HG03558 (cell line): ENCODE measurements around the gene NOXA1.
"Not testable (repeated sequence)": the region's sequence is repeated elsewhere in the genome, so short reads cannot be mapped to it uniquely, and the experiment has no call there.

Experiments
- ATAC-seq: cut with Tn5 transposase; IDR thresholded peaks from one replicate; pipeline ENCODE4 v1.9.1; 2021; ENCODE audit warnings: moderate number of reproducible peaks; ENCODE audit not compliant: unreplicated experiment; ENCODE audit errors: extremely low read depth

The NOXA1 gene, protein sequence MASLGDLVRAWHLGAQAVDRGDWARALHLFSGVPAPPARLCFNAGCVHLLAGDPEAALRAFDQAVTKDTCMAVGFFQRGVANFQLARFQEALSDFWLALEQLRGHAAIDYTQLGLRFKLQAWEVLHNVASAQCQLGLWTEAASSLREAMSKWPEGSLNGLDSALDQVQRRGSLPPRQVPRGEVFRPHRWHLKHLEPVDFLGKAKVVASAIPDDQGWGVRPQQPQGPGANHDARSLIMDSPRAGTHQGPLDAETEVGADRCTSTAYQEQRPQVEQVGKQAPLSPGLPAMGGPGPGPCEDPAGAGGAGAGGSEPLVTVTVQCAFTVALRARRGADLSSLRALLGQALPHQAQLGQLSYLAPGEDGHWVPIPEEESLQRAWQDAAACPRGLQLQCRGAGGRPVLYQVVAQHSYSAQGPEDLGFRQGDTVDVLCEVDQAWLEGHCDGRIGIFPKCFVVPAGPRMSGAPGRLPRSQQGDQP

DNA sequence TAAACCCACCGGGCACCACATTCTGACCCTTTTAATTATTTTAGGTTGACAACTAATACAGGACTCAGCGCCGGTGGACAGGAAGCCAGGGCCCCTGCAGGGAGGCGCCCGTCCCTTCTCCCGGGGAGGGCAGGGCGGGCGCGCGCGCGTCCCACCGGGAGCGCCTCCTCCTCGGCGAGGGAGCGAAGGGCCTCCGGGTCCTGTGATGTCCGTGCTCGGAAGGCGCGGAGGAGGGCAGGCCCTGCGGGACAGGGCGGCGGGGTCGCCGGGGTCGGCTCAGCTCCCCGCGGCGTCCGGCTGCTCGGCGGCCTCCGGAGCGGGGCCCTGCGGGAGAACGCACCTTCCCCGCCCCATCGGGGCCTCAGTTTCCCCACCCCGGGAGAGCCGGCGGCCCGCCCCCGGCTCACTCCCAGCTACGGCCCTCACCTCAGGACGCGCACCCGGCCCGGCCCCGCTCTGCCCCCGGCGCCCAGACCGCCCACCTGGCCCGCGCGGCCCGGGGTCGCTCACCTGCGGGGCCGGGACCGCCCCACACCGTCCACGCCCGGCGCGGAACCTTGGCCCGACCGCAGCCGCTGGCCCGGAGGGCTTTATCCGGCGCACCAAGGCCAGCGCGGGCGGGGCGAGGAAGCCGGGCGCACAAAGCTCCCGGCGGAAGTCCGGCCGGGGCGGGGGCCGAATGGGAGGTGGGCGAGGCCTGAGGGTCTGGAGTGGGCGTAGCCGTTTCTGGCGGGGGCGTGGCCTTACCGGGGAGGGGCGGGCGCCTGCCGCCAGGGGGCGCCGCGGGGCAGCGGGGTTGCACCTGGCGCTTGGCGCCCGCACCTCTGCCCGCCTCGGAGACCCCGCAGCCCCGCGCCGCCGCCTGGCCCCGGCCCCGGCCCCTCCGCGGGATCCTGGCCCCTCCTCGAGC is at the start of gene NOXA1, which contains the start of gene EXD3:
TSS of gene NOXA1 (plus strand) at position 790 of the 910 bp plus-strand sequence. CDS start 137 bp downstream, outside the sequence.
TSS of gene EXD3 (minus strand) at position 559 of the 910 bp plus-strand sequence. CDS start 27,805 bp downstream, outside the sequence.
- peak; percentile 48 for ATAC-seq

DNA sequence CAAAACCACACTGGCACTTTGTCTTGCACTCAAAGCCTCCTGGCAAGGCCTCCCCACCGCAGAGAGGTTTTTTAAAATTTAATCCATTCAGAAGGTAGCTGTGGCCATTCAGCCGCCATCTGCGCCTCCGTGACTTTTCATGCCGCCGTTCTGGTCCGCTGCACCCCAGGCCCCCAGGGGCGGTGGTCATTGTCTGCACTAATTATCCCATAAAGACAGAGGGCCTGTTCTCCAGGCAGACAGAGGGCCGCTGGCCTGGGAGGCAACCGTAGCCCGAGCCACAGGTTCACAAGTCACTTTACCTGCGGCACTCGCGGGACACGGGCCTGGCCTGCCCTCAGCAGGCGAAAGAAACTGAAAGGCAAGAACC is 49.6 kb upstream of the NOXA1 start:
- ATAC-seq: no peak

DNA sequence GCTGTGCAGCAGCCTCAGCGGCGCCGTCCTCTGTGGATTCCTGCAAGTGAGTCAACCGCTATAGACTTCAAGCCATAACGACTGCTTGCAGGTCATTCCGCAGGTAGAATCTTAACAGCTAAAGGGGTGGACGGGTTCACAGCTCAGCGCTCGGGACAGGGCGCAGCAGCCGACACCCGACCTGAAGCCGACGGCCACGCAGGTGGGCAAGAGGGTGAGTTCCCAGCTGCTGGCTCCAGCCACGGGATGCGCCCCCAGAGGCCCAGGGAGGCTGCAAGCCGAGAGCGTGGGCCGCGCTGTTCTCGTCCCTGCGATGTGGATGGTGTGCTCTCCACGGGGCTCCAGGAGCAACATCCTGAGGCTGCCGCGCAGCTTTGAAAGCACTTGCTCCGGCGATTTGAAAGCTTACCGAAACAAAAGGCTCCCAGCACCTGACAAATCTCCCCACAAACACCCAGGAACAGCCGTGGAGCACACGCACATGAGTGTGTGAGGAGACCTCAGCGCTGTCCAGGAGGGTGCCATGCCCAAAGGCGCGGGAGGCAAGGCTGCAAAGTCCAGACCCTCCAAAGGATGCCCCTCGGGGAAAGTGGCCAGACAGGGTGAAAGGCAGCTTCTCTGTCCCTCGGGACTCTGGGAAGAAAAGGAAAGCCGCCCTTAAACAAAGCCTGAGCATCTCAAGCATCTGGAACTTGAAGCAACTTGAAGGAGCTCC is 48.9 kb upstream of the NOXA1 start:
- ATAC-seq: no peak

DNA sequence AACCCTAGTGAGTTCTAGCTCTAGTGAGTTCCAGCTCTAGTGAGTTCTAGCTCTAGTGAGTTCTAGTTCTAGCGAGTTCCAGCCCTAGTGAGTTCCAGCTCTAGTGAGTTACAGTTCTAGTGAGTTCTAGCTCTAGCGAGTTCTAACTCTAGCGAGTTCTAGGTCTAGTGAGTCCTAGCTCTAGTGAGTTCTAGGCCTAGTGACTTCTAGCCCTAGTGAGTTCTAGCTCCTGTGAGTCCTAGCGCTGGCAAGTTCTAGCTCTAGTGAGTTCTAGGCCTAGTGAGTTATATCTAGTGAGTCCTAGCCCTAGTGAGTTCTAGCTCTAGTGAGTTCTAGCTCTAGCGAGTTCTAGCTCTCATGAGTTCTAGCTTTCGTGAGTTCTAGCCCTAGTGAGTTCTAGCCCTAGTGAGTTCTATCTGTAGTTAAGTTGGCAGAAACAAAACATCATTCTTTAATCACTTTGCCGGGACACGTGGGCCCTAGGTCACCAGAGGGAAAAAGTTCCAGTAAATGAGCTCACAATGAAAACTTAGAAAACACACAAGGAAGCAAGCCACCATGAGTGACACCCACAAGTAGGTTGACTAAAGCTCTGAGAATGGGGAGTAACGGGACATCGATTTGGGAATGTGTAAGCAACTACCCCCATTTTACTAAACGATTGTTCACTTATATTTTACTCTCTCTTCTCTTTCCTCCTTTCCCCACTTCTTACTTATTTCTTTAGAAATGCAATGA is 47.7 kb upstream of the NOXA1 start:
- no peak for ATAC-seq

DNA sequence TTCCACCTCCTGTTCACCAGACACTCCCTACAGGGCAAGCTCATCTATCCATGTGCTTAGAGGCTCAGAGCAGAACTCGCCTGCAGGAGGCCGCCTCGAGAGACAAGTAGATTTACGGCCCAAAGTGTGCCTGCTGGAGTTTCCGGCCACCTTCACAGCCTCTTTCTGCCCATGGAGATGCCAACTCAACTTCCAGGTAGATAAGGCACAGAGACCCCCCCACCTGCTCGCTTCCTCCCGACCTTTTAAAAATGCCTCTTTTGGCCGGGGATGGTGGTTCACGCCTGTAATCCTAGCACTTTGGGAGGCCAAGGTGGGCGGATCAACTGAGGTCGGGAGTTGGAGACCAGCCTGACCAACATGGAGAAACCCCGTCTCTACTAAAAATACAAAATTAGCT is 46.8 kb upstream of the NOXA1 start:
- no peak for ATAC-seq

DNA sequence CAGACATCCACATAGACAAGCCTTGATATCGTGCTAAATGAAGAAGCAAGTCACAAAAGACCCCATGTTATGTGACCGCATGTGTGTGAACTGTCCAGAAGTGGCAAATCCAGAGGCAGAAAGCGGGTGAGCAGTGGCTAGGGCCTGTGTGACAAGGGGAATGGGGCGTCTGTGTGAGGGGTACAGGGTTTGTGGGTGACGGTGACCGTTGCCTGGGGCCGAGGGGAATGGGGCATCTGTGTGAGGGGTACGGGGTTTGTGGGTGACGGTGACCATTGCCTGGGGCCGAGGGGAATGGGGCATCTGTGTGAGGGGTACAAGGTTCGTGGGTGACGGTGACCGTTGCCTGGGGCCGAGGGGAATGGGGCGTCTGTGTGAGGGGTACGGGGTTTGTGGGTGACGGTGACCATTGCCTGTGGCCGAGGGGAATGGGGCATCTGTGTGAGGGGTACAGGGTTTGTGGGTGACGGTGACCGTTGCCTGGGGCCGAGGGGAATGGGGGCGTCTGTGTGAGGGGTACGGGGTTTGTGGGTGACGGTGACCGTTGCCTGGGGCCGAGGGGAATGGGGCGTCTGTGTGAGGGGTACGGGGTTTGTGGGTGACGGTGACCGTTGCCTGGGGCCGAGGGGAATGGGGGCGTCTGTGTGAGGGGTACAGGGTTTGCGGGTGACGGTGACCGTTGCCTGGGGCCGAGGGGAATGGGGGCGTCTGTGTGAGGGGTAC is 44.3 kb upstream of the NOXA1 start:
- not testable (repeated sequence) for ATAC-seq

DNA sequence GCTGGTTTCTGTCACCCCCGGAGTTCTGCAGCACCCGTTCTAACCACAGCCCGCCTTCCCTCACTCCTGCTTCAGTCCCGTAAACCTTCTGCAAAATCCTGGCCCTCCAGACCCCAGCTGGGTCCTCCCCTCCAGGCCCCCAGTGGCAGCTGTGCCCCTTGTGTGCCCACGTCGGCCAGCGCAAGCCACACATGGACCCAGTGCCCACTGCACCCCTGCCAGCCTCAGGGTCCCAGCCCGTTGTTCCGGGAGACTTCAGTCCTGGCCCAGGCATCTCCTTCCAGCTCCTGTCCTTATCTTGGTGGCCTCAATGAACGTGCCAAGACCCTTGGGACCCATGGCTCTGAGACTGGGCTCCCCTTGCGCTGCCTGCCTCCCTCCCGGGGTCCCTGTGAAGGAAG is 43.4 kb upstream of the NOXA1 start:
- no peak for ATAC-seq

DNA sequence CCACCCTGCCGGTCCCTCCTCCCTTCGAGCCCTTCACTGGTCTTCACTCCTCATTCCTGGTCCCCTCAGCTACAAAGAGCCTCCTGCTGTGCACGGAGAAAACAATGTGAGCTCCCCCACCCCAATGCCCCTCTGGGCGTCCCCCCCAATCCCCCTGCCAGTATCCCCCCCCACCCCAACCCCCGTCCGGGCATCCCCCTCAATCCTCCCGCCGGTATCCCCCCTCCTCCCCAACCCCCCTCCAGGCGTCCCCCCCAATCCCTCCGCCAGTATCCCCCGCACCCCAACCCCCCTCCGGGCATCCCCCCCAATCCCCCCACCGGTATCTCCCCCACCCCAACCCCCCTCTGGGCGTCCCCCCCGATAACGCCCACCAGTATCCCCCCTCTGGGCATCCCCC is 43.0 kb upstream of the NOXA1 start:
- no peak for ATAC-seq

DNA sequence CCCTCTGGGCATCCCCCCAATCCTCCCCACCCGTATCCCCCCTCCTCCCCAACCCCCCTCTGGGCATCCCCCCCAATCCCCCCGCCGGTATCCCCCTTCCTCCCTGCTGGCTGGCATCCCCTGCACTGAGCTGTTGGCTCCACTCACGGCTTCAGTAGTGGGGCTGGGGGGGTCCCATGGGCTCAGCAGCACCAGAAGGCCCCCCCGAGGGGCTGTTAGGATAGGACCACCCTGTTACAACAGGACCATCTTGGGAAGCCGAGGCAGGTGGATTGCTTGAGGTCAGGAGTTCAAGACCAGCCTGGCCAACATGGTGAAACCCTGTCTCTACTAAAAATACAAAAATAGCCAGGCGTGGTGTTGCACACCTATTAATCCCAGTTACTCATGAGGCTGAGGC is 42.6 kb upstream of the NOXA1 start:
- no peak for ATAC-seq

DNA sequence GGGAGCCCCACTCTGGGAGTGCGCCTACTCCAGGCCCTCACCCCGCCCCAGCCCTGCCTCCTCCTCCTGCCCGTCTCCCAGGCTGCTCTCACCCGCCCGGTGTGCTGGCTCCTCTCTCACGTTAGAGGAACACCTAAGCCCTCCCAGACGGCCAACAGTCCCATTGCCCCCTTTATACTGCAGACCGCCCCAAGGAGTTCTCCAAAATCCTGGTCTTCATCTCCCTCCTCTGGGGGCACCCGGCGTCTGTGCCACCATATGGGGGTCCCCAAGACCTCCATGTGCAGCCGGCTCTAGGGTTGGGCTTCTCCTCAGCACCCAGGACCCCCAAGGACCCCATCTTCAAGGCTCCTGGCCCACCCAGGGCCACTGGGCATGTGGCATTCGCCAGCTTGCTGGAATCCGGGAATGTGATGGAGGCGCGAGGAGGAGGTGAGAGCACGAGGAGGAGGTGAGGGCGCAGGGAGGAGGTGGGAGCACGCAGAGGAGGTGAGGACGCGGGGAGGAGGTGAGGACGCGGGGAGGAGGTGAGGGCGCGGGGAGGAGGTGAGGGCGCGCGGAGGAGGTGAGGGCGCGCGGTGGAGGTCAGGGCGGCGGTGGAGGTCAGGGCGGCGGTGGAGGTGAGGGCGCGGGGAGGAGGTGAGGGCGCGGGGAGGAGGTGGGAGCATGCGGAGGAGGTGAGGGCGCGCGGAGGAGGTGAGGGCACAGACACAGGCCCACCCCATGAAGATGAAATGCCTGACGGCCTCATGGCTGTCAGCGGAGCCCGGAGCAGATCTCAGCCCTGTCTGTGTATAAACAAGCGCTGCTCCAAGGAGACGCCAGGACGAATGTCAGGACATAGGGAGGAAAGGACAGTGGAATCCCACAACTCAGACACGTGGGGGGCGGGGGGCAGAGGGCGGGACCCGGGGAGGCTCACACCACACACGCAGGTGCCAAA is 41.4 kb upstream of the NOXA1 start:
- ATAC-seq: no peak

DNA sequence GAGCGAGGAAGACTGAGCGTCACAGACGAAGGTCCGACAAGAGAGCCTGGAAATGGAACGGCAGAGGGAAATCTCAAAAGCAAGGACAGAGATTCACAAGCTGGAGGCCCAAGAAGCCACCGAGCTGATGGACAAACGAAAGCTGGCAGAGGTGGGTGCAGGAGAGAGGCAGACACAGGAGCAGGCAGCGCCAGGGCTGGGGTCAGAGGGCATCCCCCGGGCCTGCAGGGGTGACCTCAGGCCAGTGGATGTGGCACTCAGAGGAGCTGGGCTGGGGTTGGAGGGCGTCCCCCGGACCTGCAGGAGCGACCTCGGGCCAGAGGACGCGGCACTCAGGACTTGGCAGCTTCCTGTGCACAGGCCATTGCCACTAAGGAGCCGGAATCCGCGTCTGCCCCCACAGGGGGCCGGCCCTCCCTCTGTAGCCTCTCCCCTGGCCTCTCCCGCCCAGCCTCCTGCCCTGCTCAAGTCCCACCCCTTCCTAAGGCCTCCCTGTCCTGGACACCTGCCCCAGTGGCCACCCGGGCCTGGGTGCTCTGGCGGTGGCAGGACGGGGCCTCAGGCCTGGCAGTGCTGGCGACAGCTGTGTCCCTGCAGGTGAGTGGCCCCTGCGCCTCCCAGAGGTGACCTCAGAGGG is 40.6 kb upstream of the NOXA1 start:
- ATAC-seq: no peak

DNA sequence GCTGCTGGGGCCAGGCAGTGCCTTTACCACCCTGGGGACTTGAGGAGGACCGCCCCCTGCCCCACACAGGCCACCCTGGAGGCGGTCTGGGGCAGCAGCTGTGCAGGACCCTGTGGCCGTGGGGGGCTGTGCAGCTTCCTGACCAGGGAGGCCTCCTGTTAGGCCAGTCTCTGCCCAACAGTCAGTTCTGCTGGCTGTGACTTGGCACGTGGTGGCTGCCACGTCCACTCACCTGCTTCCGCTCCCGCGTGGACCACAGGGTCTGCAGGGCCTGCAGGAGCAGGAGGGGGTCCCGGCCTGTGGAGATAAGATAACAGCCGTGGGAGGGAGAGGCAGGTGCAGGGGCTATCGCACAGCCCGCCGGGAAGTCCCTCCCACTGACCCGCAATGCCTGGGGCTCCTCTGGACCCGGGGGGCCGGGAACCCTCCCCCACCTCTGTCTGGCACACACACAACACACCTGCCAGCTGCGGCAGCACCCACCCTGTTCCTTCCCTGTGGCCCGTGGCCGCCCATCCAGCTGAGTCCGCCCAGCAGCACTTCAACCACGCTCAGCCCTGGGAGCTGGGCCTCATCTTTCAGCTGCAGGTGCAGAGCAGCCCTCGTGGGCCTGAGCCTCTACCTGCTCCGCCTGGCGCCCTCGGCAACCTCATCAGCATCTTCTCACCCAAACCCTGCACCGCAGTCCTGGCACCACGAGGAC is 40.0 kb upstream of the NOXA1 start:
- ATAC-seq: no peak

DNA sequence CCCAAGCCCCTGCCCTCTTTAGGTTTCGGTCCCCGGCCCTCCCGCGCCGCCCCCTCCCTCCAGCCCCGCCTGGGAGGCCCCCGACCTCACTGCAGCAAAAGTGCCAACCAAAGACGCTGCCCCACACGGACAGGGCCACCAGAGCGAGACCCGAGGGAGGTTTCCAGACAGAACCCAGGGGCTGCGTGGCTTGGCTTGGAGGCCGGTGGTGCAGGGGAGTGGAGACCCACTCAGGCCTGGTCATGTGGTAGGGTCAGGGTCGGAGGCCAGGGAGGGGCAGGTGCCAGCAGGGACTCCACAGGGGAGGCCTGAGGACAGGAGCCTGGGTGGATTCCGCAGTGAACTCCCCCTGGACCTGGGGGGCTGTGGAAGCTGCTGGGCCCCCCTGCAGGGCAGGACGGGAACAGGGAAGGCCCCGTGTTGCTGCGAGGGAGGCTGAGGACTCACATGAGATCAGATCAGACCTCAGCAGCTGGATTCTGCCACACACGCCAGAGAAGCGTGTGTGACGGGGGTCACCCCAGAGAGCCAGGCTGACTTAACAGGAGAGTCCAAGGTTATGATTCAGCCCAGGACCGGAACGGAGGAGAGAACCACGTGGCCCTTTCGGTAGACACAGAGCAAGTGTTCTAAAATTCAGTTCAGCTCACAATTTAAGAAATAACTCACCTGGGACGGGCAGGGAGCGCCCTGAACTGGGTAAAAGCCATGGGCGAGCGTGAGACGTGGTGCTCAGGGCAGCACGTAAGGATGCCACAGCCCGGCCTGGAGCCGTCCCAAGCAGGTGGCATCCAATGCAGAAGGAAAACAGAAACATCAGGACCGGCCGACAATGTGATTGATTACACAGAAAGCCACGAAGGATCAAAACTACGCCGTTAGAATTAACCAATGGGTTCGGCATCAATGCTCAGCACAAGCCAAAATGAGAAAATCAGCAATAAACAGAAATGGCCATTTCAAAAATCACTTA is 39.1 kb upstream of the NOXA1 start:
- ATAC-seq: no peak

DNA sequence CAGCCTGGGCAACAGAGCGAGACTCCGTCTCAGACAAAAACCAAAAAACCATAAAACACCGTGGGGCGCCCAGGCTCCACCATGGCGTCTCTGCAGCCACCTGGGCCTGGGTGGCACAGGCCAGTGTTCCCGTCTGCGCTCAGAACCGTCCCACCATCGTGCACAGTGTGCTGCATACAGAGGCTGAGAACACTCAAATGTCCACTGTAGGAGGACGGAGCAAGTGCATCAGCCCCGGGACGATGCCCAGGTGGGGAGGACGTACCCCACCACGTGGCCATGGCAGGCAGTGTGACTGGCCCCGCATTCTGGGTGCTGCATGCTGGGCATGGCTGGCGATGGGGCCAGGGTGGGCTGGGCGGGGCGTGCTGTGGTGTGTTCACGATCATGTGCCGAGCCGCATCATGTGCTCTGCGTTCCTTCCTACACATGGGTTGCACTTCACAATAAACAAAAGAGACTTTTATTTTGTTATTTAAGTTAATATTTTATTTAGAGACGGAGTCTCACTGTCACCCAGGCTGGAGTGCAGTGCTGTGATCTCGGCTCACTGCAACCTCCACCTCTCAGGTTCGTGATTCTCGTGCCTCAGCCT is 38.0 kb upstream of the NOXA1 start:
- no peak for ATAC-seq

DNA sequence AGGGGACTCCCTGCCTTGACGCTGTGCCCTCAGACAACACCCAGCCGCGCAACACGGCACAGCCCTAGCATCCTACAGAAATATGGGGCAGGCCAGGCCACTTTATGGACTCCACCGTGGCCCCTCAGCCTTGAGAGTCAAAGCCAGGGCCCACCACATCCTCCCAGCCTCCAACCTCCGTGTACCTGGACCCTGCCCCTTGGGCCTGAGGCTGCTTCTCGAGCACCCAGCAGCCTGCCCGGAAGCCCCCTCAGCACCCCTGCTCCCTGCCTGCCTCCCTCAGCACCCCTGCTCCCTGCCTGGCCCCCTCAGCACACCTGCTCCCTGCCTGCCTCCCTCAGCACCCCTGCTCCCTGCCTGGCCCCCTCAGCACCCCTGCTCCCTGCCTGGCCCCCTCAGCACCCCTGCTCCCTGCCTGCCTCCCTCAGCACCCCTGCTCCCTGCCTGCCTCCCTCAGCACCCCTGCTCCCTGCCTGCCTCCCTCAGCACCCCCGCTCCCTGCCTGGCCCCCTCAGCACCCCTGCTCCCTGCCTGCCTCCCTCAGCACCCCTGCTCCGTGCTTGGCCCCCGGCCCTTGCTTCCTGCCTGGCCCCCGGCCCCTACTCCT is 36.6 kb upstream of the NOXA1 start:
- ATAC-seq: not testable (repeated sequence)
